HG02943 (cell line): Measurements from ENCODE around the gene PPP1CA.
"Not testable (repeated sequence)": the region's sequence is repeated elsewhere in the genome, so short reads cannot be mapped to it uniquely, and the experiment has no call there.

Experiments used
- ATAC-seq: cut with Tn5 transposase; IDR thresholded peaks from one replicate; pipeline ENCODE4 v1.9.1; 2021; ENCODE audit warnings: mild to moderate bottlenecking, low read depth, moderate library complexity; ENCODE audit not compliant: unreplicated experiment

The PPP1CA gene

GRCh38 chr11:67405688-67406339 lies 4.2 kb upstream of the PPP1CA start:
- no peak for ATAC-seq

DNA sequence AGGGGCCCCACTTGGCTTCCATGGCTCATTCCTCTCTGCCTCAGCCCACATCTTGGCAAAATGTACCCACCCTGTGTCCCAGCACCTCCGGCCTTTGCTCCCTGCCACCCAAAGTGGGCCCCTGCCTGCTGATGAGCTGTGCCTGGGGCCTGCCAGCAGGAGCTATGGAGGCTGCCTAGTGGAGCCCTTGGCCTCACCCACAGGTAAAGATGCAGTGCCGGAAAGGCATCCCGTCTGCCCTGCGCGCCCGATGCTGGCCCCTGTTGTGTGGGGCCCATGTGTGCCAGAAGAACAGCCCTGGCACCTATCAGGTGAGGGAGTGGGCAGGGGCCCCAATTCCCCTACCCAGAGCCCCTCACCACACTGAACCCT lies 3.5 kb upstream of the PPP1CA start:
- ATAC-seq = no peak

DNA sequence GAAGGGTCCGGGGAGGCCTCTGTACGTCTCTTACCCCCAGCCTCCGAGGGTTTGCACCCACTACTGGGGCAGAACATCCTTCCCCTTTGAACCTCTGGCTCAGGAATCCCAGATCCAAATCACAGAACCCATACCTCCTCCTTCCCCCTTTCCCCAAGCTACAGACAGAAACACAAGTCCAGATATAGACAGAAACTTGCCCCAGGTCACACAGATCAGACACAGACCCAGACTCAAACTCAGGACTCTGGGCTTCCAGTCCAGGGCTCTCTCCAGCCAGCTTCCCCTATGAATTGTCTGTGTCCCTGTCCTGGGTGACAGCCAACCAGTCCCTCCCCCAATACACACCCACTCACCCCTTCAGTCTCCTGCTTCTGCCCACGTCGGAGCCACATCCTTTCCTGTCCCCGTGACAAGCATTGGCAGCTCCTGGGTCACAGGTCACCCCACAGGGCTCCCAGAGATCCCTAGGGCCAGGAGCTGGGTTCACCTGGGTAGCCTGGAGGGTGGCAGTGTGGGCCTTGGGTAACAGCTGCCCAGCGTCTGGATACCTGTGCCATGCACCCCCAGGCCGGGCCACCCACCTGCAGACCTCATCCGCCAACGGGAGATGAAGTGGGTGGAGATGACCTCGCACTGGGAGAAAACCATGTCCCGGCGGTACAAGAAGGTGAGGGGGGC lies 3.0 kb upstream of the PPP1CA start:
- ATAC-seq = no peak

- not testable (repeated sequence) for ATAC-seq
Observed at GRCh38 chr11:67403085-67403484, 1.4 kb upstream of the PPP1CA start.

DNA sequence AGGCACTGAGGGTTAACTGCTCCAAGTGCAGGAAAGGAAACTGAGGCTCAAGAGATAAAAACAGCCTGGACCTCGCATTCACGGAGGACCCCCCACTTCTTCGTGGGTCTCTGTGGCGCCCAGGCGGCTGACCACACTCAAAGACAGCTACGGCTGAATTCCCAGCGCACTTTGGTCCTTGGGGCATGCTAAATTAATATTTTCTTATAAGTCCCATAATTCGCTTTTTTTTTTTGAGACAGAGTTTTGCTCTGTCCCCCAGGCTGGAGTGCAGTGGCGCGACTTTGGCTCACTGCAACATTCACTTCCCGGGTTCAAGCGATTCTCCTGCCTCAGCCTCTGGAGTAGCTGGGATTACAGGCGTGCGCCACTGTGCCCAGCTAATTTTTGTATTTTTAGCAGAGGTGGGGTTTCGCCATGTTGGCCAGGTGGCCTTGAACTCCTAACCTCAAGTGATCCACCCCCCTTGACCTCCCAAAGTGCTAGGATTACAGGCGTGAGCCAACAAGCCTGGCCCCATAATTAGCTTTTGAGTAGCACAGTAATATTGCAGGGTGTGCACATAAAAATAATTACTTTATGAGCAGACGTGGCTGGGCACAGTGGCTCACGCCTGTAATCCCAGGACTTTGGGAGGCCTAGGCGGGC lies 658 bp upstream of the PPP1CA start:
- not testable (repeated sequence) for ATAC-seq

DNA sequence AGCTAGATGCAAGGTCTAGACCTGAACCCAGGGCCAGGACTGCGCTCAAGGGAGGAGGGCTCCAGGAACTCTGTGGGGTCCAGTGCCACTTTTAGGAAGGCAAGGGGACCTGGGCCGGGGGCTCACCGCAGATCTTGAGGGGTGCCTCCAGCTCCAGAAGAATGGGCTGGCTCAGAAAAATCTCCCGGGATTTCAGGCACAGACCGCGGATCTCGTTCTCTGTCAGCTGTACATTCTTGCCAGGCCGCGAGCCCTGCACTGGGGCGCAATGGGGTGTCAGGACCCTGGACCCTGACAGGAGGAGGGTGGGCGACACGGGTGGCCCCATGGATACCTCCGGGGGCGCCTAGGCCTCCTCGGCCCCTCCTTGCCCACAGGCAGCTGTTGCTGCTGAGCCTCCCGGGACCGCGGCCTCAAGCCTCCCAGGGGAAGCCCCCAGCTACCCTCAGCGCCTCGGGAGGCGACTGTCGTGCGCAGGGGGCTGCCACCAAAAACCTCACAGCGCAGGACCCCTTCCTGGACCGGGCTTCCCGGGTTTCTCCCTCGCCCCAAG lies 640 bp downstream of the PPP1CA start:
- ATAC-seq = peak; percentile 13

GRCh38 chr11:67400251-67400941 lies 1.3 kb downstream of the PPP1CA start:
- ATAC-seq = no peak

- no peak for ATAC-seq
Observed at GRCh38 chr11:67398661-67399563, 2.7 kb downstream of the PPP1CA start.

GRCh38 chr11:67397986-67398660 lies 3.5 kb downstream of the PPP1CA start:
- ATAC-seq = no peak

DNA sequence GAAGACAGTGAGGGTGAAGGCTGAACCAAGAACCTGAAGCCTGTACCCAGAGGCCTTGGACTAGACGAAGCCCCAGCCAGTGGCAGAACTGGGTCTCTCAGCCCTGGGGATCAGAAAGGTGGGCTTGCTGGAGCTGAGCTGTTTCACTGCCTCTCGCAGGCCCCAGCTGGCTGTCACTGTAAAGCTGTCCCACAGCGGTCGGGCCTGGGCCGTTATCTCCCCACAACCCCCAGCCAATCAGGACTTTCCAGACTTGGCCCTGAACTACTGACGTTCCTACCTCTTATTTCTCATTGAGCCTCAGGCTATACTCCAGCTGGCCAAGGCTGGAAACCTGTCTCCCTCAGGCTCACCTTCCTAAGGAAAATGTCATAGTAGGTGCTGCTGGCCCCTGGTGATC lies 4.1 kb downstream of the PPP1CA start:
- ATAC-seq = no peak

DNA sequence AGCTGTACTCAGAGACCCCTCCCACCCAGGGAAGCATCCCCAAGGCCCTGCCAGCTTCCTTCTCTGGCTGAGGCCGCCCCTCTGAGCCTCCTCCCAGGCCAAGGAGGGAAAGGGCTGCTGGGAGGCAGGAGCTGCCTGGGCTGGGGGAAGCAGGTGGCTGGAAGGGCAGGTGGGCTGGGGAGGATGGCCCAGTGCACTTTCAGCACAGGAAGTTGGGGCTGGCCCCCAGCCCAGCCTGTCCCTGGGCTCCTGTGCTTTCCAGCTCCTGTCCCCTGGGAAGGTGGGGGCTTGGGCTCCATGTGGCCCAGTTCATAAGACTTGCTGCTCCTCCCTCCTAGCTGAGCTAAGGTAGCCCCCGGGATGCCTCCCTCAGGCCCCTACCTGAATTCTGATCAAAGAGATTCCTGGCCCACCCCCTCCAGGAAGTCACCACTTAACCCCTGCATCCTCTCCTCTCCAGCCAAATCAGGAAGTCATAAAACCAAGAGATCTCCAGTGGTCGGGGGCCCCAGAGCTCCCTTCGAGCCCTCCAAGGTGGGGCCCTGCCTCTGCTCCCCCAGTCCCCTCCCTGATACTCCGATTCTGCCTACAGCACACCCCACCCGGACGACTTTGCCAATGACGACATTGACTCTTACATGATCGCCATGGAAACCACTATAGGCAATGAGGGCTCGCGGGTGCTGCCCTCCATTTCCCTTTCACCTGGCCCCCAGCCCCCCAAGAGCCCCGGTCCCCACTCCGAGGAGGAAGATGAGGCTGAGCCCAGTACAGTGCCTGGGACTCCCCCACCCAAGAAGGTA lies 4.9 kb downstream of the PPP1CA start:
- no peak for ATAC-seq

- ATAC-seq = no peak
Observed at GRCh38 chr11:67396259-67396581, 5.4 kb downstream of the PPP1CA start.

DNA sequence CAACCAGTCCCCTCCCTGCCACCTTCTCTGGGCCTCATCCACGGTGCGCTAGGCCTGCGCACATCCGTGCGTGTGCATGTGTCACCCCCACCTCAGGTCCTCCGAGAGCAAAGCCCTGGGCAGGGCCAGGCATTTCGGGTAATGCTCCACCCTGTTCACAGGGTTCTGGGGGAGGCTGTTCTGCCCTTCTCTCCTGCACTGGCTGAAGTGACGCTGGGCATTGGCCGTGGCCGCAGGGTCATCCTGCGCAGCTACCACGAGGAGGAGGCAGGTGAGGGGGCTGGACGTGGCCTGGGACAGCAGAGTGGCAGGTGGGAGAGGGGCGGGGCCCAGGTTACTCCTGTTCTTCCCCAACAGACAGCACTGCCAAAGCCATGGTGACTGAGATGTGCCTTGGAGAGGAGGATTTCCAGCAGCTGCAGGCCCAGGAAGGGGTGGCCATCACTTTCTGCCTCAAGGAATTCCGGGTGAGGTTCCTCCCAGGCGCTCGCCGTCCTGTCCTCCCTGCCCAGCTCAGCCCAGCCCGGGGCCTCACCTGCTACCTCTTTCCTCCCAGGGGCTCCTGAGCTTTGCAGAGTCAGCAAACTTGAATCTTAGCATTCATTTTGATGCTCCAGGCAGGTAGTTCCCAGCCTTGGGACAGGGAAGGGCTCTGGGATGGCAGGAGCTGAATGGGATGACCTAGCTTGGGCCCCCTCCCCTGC lies 6.0 kb downstream of the PPP1CA start:
- ATAC-seq = no peak

- no peak for ATAC-seq
Observed at GRCh38 chr11:67393990-67394389, 7.7 kb downstream of the PPP1CA start.

DNA sequence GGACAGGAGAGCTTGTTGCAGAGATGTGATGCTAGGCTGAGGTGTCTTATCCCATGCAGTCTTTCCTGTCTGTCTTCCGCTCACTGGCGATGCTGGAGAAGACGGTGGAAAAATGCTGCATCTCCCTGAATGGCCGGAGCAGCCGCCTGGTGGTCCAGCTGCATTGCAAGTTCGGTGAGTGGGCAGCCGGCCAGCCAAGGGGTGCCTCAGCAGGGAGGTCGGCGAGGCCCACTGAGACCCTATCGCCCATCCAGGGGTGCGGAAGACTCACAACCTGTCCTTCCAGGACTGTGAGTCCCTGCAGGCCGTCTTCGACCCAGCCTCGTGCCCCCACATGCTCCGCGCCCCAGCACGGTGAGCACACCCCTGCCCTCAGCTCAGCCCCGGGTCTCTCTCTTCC lies 8.2 kb downstream of the PPP1CA start:
- ATAC-seq = no peak

GRCh38 chr11:67392183-67392715 lies 9.4 kb downstream of the PPP1CA start:
- no peak for ATAC-seq

DNA sequence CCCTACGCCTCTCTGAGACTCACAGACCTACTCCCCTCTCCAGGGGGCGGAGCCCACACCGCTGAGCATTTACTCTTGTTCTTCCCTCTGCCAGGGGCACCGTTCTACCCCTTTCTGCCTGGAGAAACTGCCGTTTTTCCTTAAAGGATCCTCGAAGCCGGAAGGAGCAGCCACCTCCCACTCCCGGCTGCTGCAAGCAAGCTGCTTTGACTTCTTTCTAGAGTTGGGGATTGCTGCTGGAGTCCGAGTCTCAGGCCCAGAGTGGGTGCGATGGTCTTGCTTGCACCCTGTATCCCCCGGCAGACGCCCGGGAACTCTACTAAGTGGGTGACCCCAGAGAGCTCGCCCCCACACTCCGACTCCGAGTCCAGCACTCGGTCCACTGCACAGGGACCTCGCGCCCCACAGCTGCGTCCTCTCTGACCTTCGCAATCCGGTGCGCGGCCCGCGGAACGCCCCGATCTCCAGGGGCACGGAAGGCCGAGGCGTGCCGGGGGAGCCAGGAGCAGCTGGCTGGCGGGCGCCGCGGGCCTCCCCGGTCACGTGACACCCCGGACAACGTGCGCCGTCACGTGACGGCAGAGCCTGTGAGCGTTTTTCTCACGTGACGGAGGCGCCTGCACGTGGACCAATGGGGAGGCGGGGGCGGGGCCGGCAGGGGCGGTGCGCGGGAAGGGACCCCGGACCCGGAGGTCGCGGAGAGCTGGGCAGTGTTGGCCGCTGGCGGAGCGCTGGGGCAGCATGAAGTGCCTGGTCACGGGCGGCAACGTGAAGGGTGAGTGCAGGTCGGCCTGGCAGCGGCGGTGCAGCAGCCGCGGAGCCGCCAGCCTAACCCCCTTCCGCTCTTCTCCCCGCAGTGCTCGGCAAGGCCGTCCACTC lies 10.1 kb downstream of the PPP1CA start, which contains the start of gene RAD9A:
Gene RAD9A (plus strand): TSS at position 683 of the 879 bp plus-strand sequence. CDS start 59 bp downstream, at position 742.
- peak; percentile 63 for ATAC-seq
